GM18861 (cell line): ENCODE results near the gene KLHL26.

Experiments
- ATAC-seq: cut with Tn5 transposase; IDR thresholded peaks from one replicate; pipeline ENCODE4 v1.9.1; 2021; ENCODE audit not compliant: unreplicated experiment

KLHL26 gene

DNA sequence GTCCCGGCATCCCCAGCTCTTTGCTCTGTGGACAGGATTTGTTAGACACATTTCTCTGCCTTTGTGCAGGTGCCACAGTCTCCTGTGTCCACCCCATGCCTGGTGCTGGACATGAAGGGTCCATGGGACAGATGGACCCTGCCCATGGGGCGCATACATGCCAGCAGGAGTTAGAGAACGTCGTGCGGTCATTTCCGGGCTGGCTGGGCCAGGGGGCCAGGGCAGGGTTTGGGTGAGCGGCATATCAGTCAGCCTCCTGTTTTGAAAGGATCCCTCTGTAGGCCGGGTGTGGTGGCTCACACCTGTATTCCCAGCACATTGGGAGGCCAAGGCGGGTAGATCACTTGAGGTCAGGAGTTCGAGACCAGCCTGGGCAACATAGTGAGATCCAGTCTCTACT is 11.0 kb downstream of the KLHL26 start:
- ATAC-seq: no peak

DNA sequence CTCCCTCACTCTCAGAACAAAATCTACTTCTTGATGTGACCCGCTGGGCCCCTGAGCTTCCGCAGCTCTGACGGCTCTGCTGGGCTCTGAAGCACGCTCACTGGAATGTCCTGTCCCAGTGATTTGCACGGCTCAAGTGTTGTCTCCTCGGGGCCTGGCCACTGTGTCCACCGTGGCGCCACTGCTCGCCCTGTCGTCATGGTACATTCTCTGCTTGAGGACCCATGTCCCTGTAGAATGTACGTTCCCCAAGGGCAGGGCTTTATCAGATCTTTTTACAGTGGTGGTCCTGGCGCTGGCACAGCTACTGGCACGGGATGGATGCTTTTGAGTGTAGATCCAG is 12.1 kb downstream of the KLHL26 start:
- no peak for ATAC-seq

DNA sequence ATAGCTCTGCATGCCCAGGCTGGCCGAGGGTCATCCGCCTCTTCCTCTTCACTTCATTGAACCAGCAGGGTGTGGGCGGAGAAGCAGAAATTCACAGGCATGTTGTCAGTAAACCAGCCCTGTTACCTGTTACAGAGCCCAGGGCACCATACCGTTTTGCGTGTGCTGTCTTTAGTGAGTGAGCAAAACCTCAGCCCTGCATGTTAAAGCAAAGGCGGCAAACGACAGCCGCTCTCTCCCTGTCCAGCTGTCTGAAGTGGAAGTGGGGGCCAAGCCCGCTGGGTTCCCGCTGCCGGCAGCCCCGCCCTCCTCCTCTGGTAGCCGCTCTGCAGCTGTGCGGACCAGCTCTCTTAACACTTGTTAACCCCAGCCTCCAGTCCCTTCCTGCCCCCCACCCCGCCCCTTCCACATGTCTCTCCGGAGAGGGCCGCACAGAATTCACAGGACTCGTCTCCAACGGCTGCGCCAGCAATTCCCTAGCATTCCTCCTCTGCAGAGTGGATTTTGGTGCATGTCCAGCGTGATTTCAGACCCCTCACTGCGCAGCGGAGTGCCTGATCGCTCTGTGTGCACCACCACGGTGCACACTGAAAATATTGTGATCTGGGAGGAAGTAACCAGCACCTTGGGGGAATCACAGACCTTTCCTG is 12.7 kb downstream of the KLHL26 start:
- no peak for ATAC-seq

DNA sequence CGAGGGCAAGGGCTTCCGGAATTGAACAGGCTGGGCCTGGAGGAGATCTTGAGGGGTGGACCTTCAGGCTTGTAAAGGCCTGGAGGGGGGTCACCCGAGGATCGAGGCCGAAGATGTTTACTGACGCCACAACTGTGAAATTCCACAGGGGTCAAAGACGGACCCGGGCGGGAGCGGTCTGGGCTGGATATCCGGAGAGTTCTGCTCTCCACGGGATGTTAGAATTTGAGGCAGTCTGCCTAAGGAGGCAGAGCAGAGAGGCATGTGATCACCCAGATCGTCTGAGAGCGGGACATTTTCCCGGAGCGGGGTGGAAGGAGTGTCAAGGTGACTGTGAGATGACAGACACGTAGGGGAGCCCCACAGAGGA is 13.2 kb downstream of the KLHL26 start:
- no peak for ATAC-seq

- ATAC-seq: no peak
Observed at GRCh38 chr19:18650468-18651041, 13.7 kb downstream of the KLHL26 start.

DNA sequence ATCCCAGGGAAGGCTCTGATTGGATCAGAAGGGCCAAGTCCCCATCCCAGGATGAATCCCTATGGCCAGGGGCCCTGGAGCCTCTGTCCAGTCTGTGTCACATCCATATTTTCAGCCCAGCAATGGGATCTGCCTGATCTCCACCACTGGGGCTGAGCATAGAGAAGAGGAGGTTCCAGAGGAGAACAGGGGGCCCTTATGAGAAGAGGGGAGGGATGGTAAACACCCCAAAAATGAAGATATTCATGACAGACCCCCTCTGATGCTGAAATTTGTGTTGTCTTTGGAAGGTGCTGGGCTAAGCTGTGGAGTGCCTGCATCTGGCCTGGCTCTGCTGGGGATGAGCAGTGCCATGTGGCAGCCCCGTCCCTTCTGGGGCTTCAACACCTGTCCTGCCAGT is 14.5 kb downstream of the KLHL26 start:
- ATAC-seq: no peak

DNA sequence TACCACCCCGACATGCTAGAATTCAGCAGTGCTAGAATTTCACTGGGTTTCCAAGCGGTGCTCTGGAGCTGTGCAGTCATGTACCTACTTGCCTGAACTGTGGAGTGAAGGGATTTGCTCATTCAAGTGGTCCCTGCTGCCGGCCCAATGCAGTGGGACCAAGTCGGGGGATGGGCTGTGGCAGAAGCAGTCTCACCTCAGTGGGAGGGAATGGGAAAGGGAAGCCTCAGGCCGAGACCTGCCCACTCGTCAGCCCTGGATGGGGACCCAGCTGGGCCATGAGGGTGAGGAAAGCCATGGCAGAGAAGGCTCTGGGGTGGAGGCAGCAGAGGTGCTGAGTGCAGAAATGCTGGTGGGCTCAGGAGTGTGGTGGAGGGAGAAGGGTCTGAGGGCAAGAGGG is 14.9 kb downstream of the KLHL26 start:
- no peak for ATAC-seq

- no peak for ATAC-seq
Observed at GRCh38 chr19:18653853-18654252, 17.0 kb downstream of the KLHL26 start.

- no peak for ATAC-seq
Observed at GRCh38 chr19:18654469-18654868, 17.6 kb downstream of the KLHL26 start.

- no peak for ATAC-seq
Observed at GRCh38 chr19:18655173-18655844, 18.5 kb downstream of the KLHL26 start.

- ATAC-seq: no peak
Observed at GRCh38 chr19:18656337-18657086, 19.7 kb downstream of the KLHL26 start.

DNA sequence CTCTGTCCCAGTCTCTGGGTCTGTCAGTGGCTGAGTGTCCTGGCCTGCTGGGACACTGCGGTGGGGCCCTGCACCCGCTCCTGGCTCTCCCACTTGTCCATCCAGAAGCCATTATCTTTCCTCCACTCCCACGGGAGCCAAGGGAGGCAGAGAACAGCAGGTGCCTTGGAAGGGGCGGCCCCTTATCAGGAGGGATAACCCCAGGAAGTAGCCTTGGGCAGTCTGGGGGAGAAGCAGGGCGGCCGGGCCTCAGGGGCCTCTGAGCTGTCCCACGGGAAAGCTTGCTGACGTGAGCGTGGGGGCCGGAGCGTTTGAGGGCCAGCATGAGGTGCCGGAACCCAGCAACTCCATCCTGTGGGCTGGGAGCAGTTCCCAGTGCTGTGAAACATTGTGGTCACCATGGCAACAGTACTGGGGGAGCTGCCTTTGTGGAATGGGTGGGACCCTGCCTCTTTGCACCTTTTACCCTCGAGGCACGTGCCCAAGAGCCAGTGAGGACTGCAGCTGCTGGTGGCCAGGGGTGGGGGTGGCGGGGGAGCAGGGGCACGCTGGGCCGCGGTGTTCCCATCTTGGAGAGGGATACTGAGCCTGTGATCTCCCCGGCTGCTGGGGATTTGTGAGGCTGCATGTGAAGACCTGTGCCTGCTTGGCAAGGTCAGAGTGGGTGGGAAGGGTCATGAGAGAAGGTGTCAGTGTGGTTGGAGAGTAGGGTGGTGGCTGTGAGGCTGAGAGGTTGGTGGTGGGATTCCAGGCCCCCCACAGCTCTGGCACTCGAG is 20.9 kb downstream of the KLHL26 start:
- no peak for ATAC-seq

DNA sequence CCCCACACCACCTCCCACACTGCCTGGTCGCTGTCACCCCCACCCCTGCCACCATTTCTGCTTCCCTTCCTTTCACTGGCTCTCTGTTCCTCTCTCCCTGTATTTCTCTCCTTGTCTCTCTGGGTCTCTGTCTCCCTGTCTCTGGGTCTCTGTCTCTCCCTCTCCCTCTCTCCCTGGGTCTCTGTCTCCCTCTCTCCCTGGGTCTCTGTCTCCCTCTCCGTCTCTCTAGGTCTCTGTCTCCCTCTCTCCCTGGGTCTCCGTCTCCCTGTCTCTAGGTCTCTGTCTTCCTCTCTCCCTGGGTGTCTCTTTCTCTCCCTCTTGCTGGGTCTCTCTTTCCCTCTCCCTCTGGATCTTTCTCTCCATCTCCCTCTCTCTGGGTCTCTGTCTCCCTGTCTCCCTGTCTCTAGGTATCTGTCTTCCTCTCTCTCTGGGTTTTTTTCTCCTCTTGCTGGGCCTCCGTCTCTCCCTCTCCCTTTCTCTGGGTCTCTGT is 21.6 kb downstream of the KLHL26 start:
- ATAC-seq: no peak

DNA sequence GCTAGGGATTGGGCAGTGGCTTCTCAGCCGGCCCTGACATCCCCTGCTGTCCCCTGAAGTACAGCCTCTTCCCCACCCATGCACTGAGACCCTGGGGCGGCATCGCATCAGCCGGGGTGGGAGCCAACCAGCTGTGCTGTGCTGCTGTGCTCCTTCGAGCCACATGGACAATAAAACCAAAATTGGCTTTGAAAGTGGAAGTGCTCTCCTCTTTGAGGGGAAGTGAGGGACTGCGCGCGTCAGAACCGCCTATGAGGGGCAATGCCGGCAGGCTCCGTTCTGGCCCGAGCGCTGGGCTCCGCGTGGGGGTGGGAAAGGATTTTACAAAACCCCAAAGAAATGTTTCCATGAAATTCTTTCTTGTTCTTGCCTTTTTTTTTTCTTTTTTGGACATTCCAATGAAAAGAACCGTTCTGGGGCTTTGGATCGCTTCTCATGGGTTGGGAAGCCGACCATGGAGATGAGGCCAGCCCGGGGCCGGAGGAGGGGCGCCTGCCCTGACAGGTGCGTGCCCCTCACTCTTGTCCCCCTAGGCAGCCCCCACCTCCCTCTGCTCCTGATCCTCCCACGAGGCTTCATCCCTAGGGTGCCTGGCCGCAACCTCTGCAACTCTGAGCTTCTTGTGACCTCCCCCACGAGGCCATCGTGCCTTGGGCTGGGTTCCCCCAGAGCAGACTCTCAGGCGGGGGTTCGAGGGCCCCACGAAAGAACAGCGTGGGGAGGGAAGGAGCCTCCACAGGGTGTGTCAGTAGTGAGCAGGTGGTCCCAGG is 22.6 kb downstream of the KLHL26 start:
- no peak for ATAC-seq

DNA sequence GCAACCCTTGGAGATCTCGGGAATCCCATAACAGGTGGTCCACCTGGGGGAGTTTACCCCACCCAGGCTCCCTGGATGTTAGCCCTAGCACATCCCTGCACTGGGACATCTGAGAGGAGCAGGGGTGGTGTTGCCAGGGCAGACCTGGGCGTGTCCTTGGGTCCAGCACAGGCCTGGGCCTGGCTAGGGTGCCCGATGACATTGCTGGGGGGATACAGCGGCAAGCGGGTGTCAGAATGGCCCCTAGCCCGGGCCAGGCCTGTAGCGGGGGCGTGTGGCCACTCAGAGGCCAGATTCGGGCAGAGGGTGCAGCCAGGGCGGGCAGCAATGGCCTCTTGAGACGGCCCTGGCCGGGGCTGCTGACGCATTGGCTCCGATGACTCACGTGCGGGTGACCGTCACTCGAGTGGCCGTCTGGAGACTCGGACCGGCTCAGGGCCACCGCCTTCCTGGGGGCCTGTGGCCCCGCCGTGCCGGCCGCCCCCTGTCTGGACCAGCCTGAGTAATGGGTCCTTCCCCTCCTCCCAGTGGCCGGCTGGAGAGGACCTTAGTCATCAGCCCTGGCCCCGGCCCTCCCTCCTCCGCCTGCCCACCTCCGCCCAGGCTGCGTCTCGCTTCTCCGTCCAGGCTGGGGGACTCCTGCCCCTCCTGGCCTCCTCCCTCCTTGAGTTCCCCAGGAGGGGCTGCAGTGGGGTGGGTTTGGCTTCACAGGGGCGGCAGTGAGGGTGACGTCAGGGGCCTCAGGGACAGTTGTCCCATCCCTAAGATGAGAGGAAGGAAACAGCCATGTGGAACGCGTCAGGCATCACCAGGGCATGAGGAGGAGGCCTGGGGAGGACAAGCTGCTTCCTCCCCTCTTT is 23.5 kb downstream of the KLHL26 start:
- ATAC-seq: no peak

DNA sequence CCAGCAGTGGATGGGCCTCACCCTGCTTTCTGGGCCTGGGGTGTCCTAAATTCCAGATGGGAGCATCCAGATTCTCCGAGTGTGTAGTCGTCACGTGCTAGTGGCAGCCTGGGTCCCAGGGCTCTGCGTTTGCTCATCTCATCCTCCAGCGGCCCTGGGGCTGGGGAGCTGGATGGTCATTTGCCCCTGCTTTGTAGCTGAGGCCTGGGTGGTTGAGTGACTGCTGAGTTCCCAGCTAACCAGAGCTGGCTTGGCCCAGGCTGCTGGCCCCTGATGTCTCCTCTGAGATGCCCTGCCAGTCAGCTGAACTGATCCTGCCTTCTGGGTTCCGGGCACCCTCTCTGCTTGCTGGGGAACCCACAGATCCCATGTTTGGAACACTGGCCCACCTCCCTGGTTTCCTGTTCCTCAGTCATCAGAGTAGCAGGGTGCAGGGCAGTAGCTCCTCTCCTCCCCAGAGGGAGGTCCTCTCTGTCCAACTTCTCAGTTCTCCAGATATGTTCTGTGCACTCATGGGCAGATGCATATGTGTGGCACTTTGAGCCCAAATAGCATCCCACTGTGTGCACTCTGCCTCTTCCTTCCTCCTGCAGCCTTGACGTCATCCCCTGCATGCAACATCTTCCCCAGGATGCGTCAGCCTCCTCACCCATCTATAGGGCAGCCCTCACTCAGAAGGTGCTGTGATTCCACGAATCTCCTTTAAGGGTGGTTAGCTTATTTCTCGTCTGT is 24.3 kb downstream of the KLHL26 start:
- no peak for ATAC-seq

GRCh38 chr19:18662972-18663732 is 26.3 kb downstream of the KLHL26 start:
- ATAC-seq: no peak

GRCh38 chr19:18663940-18664530 is 27.2 kb downstream of the KLHL26 start:
- no peak for ATAC-seq
